Right lobe of liver (tissue), 4 donors: ENCODE measurements around the gene MMADHC.

ENCODE experiments used
- POLR2A ChIP-seq: fragments of 450-650 bp; IDR thresholded peaks from one replicate; pipeline ENCODE4 v1.6.1; 2017; ENCODE audit warnings: antibody characterized with exemption, mild to moderate bottlenecking
- TF ChIP-seq, protein P1 (sequence below), 4 donors: fragments of 200-600 bp in 3 of 4; fragments of 450-650 bp in 1 of 4; IDR thresholded peaks; one replicate each; pipeline versions ENCODE4 v1.5.1 to v1.8.0; 2016 to 2022; ENCODE audit warnings: antibody characterized with exemption in 4 of 4, mild to moderate bottlenecking in 2 of 4
- donor health status: DM: no; HTN: no; CAD: no.
- donor health status: DM: no; HTN: no; CAD: no.
- donor health status: DM: no; HTN: yes; CAD: no.

GRCh38 chr2:149562324-149562723 lies 25.3 kb downstream of the MMADHC start:
- TF ChIP-seq, protein P1, sequence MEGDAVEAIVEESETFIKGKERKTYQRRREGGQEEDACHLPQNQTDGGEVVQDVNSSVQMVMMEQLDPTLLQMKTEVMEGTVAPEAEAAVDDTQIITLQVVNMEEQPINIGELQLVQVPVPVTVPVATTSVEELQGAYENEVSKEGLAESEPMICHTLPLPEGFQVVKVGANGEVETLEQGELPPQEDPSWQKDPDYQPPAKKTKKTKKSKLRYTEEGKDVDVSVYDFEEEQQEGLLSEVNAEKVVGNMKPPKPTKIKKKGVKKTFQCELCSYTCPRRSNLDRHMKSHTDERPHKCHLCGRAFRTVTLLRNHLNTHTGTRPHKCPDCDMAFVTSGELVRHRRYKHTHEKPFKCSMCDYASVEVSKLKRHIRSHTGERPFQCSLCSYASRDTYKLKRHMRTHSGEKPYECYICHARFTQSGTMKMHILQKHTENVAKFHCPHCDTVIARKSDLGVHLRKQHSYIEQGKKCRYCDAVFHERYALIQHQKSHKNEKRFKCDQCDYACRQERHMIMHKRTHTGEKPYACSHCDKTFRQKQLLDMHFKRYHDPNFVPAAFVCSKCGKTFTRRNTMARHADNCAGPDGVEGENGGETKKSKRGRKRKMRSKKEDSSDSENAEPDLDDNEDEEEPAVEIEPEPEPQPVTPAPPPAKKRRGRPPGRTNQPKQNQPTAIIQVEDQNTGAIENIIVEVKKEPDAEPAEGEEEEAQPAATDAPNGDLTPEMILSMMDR (IDR thresholded peaks at IDR 0.05), result no peak
- no peak for TF ChIP-seq POLR2A
